DND-41 (cell line): Measurements from ENCODE around the gene GABRB3.

Experiments used
- ATAC-seq: fragments of 200-7000 bp; cut with Tn5 transposase; 3 replicates; pipeline ENCODE4 v1.9.1; 2021; ENCODE audit warnings: low read depth; ENCODE audit not compliant: insufficient read depth
- DNase-seq: peaks from one replicate; pipeline ENCODE4 v3.0.0-alpha.2; 2020
- H2AFZ ChIP-seq: 2 replicates; pipeline ENCODE4 v1.6.0; 2012; ENCODE audit warnings: low read depth, low read length
- H3K27ac ChIP-seq: 2 replicates; pipeline ENCODE4 v1.5.1; 2012; ENCODE audit warnings: low read length, inconsistent platforms
- H3K27me3 ChIP-seq: fragments of 200-600 bp; sonication (generic); 2 replicates; pipeline ENCODE4 v1.6.0; 2012; ENCODE audit warnings: low read length, mild to moderate bottlenecking, inconsistent platforms; ENCODE audit not compliant: insufficient read depth, poor library complexity
- H3K36me3 ChIP-seq: 2 replicates; pipeline ENCODE4 v1.5.1; 2012; ENCODE audit warnings: low read length, inconsistent platforms; ENCODE audit not compliant: insufficient read depth
- H3K4me1 ChIP-seq: 2 replicates; pipeline ENCODE4 v1.5.1; 2012; ENCODE audit warnings: mild to moderate bottlenecking, low read length; ENCODE audit not compliant: insufficient read depth
- H3K4me2 ChIP-seq: 2 replicates; pipeline ENCODE4 v1.6.0; 2012; ENCODE audit warnings: mild to moderate bottlenecking, moderate library complexity, low read length, inconsistent platforms; ENCODE audit not compliant: insufficient read depth
- H3K4me3 ChIP-seq, 2 experiments: fragments of 200-600 bp in 1 of 2; shearing (Covaris generic) in 1 of 2; 2 replicates each; pipeline ENCODE4 v1.5.1; 2012 to 2016; ENCODE audit warnings: inconsistent platforms in 2 of 2, low read length in 2 of 2, mild to moderate bottlenecking in 2 of 2, low read depth in 1 of 2, moderate library complexity in 1 of 2
- H3K79me2 ChIP-seq: 2 replicates; pipeline ENCODE4 v1.6.0; 2012; ENCODE audit warnings: low read length, inconsistent platforms; ENCODE audit not compliant: insufficient read depth
- H3K9ac ChIP-seq: 2 replicates; pipeline ENCODE4 v1.6.0; 2012; ENCODE audit warnings: low read depth, mild to moderate bottlenecking, inconsistent platforms, low read length, moderate library complexity
- H3K9me3 ChIP-seq: 2 replicates; pipeline ENCODE4 v1.5.1; 2012; ENCODE audit warnings: low read length, moderate library complexity, mild to moderate bottlenecking, inconsistent platforms; ENCODE audit not compliant: insufficient read depth, severe bottlenecking
- H4K20me1 ChIP-seq: 2 replicates; pipeline ENCODE4 v1.6.0; 2012; ENCODE audit warnings: low read length; ENCODE audit not compliant: insufficient read depth
- CTCF ChIP-seq: IDR thresholded peaks from 2 replicates; pipeline ENCODE4 v1.5.1; 2012; ENCODE audit warnings: borderline replicate concordance, low read length, moderate library complexity, mild to moderate bottlenecking; ENCODE audit not compliant: poor library complexity, severe bottlenecking; ENCODE audit errors: extremely low read depth
- EZH2 ChIP-seq: IDR thresholded peaks from 3 replicates; pipeline ENCODE4 v1.6.1; 2012; ENCODE audit warnings: borderline replicate concordance, low read depth, mild to moderate bottlenecking, moderate library complexity, low read length, inconsistent platforms; ENCODE audit not compliant: severe bottlenecking

The GABRB3 gene

DNA sequence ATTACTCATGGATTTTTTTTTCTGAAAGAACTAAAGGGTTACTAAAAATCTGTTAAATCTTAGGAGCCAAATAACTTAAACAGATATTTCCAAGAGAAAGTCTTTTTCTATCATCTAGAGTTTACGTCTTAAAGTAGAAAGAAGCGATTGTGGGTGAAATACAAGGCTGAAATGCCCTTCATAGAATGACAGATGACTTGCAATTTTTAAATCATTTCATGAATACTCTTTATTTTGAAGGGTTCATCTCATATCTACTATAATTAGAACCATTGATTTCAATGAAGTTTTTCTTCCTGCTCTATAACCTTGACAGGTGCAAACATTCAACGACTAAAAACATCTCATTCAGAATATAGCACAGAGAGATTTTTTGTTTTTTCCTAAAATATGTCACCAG, 217.0 kb downstream of the GABRB3 start:
- Histone ChIP-seq H3K36me3 (no peaks in the 10 kb centered on the region), H3K4me1 (no peaks in the 10 kb centered on the region), H3K27ac (no peak overlapping the region), H4K20me1 (no peaks in the 10 kb centered on the region), H3K9me3 (no peaks in the 10 kb centered on the region), H2AFZ (no peak overlapping the region), H3K4me3 (no peak overlapping the region), H3K9ac (no peak overlapping the region), H3K27me3 (no peaks in the 10 kb centered on the region), H3K79me2 (no peaks in the 10 kb centered on the region), H3K4me2 (no peak overlapping the region)
- no peak for DNase-seq
- ATAC-seq: no peak
- no peak for TF ChIP-seq EZH2
- TF ChIP-seq CTCF: no peak

DNA sequence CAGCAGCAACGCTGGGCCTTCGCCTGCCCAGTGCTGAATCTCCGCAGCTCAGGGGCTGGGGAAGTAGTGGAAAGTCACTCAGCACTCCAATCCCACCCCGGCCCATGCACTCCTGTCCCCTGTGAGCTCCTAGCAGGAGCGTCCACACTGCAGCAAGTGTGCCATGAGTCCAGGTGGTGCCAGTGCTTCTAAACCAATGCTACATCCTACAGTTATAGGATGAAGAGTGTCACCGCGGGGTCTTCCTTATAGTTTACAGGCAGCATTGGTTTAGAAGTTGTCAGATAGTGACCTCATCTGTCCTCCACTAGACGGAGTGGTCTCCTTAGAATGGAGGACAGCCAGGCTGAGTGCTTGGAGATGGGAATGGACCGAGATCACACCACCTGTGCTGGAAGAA, 221.4 kb downstream of the GABRB3 start:
- Histone ChIP-seq H2AFZ (no peak overlapping the region), H3K9me3 (peaks cover 7% of the 10 kb centered on the region), H3K27me3 (no peaks in the 10 kb centered on the region), H3K4me2 (no peak overlapping the region), H3K9ac (no peak overlapping the region), H3K79me2 (no peaks in the 10 kb centered on the region), H3K4me1 (no peaks in the 10 kb centered on the region), H3K27ac (no peak overlapping the region), H3K4me3 (no peak overlapping the region), H3K36me3 (no peaks in the 10 kb centered on the region), H4K20me1 (no peaks in the 10 kb centered on the region)
- TF ChIP-seq CTCF: no peak
- no peak for TF ChIP-seq EZH2
- DNase-seq (no peak), ATAC-seq (no peak)

- Histone ChIP-seq H2AFZ (no peak overlapping the region), H3K9ac (no peak overlapping the region), H3K4me3 (no peak overlapping the region), H3K36me3 (no peaks in the 10 kb centered on the region), H3K27me3 (no peaks in the 10 kb centered on the region), H3K9me3 (peaks cover 7% of the 10 kb centered on the region), H4K20me1 (no peaks in the 10 kb centered on the region), H3K4me2 (no peak overlapping the region), H3K79me2 (no peaks in the 10 kb centered on the region), H3K27ac (no peak overlapping the region), H3K4me1 (no peaks in the 10 kb centered on the region)
- DNase-seq: no peak
- TF ChIP-seq CTCF (no peak), EZH2 (no peak)
- no peak for ATAC-seq
These were observed 222.0 kb downstream of the GABRB3 start for GRCh38 chr15:26550880-26551279.

DNA sequence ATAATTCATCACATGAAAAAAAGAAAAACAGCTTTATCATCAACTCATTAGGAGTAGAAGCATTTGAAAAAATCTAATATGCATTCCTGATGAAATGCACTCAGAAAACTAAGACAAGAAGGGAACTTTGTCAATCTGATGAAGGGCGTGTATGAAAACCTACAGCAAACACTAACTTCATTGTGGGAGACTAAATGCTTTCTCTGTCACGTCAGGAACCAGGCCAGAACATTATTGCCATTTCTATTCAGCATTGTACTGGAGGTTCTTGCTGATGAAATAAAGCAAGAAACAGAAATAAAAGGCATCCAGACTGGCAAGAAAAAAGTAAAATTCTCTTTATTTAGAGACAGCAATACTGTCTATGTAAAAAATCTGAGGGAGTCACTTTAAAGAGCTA, 235.2 kb downstream of the GABRB3 start:
- Histone ChIP-seq H3K27me3 (no peaks in the 10 kb centered on the region), H3K79me2 (no peaks in the 10 kb centered on the region), H3K9ac (no peak overlapping the region), H4K20me1 (no peaks in the 10 kb centered on the region), H3K4me2 (no peak overlapping the region), H3K4me1 (no peaks in the 10 kb centered on the region), H3K4me3 (no peak overlapping the region), H2AFZ (no peak overlapping the region), H3K9me3 (no peaks in the 10 kb centered on the region), H3K27ac (no peak overlapping the region), H3K36me3 (no peaks in the 10 kb centered on the region)
- DNase-seq: no peak
- ATAC-seq: no peak
- no peak for TF ChIP-seq EZH2
- no peak for TF ChIP-seq CTCF
